Measurements from ENCODE around the gene SAMD4B.
"Not testable (repeated sequence)": the region's sequence is repeated elsewhere in the genome, so short reads cannot be mapped to it uniquely, and the experiment has no call there.

Gene SAMD4B

DNA sequence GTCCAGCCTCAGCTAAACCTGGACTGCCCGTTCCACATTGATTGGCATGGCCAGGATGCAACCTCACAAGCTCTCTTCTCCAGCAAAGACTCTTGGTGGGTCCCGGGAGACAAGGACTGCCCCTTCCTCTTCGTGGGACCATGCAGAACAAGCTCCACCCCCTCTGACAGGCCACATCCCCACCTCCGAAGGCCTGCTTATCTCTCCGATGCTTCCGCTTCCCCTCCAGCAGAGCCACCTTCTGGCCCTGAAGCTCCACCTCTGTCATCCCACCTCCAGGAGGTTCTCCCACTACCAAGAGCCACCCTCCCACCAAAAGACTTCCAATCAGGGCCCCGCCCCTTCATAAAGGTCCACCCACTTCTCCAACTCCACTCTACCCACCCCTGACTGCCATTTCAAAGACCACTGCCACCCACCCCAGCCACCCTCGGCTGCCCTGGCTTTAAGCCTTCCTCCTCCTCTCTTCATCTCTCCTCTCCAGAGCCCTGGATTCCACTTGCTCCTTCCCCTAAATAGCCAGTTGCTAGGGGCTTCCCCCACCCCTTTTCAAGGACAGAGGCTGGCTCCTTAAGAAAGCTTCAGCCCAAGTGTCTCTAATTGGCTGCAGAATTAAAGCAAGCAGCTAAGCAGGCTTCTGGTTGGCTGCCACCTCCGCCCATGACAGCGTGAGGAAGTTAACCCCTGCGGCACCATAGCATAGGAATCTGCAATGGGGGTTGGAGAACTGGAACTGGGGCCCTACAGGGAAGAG lies 31.5 kb upstream of the SAMD4B start:
- no peak for DNase-seq (ENCODE audit: low read depth in 2 of 2, low spot score in 1 of 2)

DNA sequence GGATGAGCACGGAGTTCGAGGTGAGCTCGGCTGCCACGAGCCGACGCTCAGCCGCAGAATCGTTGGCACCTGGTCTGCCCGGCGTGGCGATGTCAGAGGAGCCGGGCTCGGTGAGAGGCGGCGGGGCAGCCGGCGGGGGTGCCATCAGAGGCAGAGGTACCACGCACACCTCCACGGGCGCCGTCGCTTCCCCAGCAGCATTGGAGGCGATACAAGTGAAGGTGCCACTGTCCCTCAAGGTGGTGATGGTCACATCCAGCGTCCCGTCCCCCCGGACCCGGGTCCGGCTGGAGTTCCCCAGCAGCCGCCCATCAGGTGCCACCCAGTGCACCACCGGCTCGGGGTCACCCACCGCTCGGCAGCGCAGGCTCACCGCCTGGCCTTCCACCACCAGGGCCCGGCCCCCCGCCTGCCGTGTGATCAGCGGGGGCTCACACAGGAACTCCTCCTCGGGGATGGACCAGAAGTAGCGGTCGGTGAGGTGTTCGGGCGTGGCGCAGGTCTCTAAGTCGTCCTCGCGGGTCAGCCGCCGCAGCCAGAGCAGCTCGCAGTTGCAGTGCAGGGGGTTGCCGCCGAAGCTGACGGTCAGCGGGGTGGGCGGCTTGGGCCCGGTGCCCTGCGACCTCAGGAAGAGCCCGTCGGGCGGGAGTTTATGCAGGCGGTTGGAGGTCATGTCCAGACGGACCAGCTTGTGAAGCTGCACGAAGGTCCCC lies 28.0 kb upstream of the SAMD4B start:
- DNase-seq (ENCODE audit: low read depth in 2 of 2, low spot score in 1 of 2), result no peak

DNA sequence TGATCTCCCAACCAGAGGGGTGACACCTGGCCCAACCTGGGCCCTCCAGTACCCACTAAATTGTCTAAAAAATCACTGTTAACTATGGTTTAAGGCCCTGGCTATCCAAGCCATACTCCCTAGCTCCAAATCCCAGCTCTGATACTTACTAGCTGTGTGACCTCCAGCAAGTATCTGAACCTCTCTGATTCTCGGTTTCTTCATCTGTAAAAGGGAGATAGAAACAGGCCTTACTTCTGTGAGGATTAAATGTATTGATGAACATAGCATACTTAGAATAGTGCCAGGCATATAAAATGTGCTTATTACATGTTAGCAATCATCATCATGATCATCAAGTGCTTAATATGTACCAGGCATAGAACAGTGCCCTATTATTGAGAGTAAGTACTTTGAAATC lies 26.3 kb upstream of the SAMD4B start:
- DNase-seq (ENCODE audit: low read depth in 2 of 2, low spot score in 1 of 2), result no peak

DNA sequence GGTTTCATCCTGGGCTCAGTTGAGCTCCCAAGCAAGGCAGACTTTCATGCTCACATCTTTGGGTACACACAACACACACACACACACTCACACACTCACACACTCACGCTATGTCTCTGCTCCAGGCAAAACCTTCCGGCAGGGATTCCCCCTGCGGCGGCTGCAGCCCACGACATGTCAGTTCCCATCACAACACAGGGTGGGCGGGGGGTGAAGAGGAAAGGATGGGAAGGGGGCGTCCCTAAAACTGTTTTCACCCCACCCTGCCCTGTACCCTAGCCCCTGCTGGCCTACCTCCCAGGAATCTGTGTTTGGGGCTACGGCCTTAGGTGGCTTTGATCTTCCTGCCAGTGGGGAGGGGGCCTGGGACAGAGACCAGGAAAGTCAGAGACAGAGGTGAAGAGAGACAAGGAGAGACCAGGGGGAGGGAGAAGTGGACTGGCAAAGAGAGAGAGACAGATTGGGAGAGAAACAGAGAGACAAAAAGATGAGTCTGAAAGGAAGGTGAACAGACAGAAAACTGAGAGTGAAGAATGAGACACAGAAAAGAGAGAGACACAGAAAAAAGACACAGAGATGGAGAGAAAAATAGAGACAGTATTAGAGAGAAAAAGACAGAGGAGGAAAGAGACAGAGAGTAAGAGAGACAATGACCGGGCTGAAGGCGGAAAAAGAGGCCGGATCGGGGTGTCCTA lies 25.4 kb upstream of the SAMD4B start:
- no peak for DNase-seq (ENCODE audit: low read depth in 2 of 2, low spot score in 1 of 2)

DNA sequence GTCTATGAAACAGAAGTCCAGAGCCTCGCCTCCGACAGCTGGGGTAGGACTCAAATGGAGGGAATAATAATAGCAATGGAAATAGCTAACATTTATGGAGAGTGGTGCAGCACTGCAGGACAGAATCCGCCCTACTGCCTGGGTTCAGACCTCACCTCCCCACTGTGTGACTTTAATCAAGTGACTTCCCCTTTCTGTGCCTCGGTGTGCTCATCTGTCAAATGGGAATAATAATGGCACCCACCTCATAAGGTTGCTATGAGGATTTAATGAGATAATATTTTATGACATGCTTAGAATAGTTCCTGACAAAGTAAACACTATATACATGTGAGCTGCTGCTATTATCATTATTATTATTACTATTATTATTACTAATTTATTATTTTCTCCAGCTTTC lies 24.7 kb upstream of the SAMD4B start:
- DNase-seq (ENCODE audit: low read depth in 2 of 2, low spot score in 1 of 2), result no peak

DNA sequence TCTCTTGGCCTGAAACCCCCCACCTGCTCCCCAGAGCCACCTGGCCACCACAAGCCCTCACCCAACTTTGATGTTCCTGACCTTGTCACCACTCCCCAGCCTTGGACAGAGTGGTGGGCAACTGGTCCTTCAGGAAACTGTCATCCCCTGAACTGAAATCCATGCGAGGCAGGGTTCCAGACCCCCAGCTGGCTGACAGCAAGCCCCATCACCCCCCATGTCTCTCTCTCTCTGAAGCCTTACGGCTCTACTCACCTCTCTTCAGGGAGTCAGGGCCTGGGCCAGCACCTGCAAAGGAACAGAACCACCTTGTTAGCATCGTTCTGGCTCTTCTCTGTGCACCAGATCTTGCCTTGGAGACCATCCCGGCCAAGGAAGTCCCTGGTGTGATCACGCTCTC lies 24.1 kb upstream of the SAMD4B start:
- DNase-seq (ENCODE audit: low read depth in 2 of 2, low spot score in 1 of 2), result no peak

DNA sequence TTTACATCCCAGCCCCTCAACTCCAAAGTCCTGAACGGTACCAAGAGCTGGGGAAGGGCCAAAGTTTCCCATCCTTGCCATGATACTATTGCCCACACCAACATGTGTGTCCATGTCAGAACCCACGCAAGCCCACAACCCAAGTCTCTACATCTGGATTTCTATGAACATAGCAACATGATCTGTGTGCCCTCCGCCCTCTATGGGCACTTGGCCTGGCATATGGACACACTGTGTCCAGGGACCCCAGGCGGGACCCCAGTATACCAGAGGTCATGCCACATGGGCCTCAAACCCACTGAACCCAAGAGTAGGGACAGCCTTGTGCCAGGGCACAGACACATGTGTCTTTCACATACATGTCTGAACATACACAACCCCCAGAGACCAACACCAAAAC lies 23.5 kb upstream of the SAMD4B start:
- DNase-seq (ENCODE audit: low read depth in 2 of 2, low spot score in 1 of 2), result no peak

DNA sequence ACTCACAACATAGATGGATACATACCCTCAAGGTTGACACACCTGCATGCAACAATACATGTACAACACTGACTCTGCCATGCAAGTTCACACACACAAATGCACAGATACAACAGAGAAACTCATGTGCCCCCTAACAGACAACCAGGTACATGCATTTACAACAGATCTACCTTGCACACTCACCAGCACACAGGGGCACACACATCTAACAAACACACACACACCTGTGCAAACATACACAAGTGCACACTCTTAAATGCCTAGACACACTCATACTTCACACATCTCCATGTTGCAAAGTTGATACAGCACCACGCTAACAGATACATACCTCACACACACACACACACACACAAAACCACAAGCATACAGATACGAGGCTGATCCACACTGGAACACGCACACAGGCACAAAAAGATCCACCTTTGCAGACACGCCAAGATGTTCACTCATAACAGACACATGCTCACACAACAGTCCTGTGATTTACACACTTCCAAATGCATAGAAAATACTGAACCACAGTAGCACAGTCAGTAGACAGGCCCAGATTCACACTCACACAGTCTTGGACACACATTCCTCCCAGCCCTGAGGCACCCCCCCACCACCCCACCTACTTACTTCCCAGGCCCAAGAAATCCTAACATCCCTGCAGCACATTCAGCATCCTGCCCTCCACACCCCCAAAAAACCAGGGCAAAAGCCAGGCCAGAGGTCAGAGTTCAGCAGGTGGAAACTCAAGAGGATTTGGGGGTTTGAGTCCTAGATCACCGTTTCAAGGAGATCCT lies 22.9 kb upstream of the SAMD4B start:
- no peak for DNase-seq (ENCODE audit: low read depth in 2 of 2, low spot score in 1 of 2)

DNA sequence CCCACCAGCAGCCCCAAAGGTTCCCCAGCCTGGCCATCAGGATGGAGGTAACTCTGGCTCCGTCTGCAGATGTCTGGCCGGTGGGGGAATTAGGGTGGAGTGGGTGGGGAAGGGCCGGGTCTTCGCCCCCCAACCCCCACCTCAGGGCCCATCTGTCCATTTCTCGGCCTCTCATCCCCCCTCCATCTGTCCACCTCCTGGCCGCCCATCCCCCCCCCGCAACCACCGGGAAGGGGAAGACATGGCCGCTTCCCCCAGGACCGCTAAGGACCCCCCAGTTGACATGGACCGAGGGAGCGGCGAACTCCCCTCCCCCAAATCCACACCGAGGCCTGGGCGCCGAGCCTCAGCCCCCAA lies 22.4 kb upstream of the SAMD4B start:
- DNase-seq (ENCODE audit: low read depth in 2 of 2, low spot score in 1 of 2), result no peak

DNA sequence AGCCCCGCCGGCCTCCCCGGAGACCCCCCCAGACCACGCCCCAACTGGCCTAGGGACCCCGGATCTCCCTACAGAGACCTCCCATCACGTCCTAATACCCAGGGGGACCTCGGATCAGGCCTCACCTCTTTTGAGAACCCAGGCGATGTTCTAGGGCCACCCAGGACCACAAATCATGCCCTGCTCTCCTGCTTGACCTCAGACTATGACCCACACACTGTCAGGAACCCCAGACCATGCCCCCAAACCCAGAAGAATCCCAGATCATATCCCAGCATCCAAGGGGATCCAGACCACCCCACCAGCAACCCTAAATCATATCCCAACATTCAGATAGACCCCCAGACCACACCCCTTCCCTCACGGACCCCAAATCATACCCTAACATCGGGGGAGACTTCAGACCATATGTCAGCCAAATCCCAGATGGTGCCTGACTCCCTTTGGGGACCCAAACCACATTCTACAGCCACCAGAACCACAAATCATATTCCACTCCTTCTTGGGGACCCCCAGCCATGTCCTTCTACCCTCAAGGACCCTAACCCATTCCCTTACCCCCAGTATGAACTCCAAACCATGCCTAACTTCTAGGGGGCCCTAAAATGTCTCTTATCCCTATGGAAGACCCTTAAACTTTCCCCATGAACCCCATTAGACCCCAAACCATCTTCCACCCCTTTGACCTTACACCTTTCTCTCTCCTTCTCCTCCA lies 20.9 kb upstream of the SAMD4B start:
- DNase-seq (ENCODE audit: low read depth in 2 of 2, low spot score in 1 of 2), result no peak

DNA sequence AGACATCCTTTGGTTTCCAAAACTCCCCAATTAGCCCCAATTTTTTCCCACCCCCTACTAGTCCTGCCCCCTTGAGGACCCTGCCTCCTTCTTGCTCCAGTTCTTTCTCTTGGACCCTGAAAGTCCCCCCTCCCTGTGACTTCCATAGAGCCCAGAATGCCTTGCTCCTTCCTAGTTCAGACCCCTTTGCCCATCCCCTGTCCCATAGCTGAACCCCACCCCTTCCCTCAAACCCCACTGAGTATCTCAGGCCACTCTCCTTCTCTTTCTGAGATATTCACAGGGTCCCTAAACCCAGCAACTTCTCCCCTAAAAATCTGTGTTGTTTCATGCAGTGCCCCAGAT lies 20.4 kb upstream of the SAMD4B start:
- no peak for DNase-seq (ENCODE audit: low read depth in 2 of 2, low spot score in 1 of 2)

DNA sequence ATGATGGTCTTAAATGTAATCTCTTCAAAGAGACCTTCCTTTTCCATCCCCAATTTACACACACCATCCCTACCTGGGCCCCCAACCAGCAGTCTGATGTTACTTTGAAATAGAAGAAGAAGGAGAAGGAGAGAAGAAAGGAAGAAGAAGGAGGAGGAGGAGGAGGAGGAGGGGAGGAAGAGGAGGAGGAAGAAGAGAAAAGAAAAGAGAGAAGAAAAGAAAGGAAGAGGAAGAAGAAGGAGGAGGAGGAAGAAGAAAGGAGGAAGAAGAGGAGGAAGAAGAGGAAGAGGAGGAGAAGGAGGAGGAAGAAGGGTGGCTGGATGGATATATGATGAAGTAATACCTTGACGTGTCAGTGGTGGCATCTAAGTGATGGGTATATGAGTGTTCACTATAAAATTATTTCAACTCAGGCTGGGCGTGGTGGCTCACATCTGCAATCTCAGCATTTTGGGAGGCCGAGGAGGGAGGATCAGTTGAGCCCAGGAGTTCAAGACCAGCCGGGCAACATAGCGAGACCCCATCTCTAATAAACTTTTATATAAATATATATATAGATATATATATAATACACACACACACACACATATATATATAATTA lies 17.9 kb upstream of the SAMD4B start:
- no peak for DNase-seq (ENCODE audit: low read depth in 2 of 2, low spot score in 1 of 2)

DNA sequence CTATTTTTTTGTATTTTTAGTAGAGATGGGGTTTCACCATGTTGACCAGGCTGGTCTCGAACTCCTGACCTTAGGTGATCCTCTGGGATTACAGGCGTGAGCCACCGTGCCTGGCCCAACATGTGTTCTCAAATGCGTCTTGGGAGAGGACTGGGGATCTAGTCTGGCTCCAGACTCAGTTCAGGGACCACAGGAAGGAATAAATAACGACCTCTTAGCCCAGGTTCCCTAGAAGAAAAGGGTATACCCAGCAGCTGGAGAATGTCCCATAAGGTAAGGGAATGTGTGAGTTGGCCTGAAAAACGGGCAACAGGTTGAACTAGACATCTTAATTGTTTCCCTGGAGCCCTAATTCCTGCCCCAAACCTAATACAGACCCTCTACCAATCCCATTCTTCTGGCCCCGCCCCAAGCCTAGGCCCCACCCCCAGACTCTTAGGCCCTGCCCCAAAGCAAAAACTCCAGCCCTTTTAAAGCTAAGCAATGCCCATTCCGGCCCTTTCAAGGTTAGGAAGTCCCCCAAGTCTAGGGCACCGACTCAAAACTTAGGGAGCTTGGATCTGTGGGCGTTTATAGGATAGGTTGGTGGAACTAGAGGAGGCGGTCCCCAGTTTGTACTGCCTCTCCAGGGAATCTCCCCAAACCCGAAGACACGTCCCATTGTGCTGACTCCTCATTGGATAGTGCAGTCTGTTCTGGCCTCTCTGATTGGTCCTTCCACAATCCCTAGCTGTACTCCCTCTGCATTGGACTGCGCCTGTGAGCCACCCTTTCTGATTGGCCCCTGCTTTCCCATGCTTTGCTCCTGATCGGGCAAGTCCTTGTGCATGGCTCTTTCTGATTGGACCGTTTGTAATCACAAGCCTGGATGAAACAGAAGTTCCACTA lies 16.2 kb upstream of the SAMD4B start:
- no peak for DNase-seq (ENCODE audit: low read depth in 2 of 2, low spot score in 1 of 2)

DNA sequence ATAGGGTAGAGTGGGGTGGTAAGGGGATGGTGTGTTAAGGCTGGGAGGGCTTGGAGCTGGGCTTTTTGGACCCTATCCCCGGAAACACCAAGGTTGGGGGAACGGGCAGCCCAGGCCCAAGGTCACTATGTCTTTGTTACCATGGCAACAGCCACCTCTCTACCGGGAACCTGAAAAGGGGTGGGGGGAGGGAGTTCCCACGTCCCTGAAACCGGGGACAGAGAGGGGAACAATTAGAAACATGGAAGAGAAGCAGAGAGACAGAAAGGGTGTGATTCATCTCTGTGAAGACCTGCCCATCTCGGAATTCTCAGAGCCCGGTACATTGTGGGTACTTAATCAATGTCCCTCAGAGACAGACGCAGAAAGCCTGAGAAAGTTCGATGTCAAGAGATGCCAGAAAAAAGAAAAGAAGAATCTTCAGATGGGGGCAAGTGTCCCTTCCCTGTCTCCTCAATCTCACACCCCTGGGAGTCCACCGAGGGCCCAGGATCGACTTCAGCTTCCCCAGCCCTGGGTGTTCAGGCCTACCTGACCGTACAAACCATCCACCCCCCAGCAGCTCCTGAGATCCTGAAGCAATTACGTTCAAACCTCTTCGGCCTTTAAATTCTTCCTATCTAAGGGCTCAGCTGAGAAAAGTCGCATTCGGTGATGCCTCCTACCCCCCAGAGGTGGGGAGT lies 14.7 kb upstream of the SAMD4B start:
- DNase-seq (ENCODE audit: low read depth in 2 of 2, low spot score in 1 of 2), result no peak

DNA sequence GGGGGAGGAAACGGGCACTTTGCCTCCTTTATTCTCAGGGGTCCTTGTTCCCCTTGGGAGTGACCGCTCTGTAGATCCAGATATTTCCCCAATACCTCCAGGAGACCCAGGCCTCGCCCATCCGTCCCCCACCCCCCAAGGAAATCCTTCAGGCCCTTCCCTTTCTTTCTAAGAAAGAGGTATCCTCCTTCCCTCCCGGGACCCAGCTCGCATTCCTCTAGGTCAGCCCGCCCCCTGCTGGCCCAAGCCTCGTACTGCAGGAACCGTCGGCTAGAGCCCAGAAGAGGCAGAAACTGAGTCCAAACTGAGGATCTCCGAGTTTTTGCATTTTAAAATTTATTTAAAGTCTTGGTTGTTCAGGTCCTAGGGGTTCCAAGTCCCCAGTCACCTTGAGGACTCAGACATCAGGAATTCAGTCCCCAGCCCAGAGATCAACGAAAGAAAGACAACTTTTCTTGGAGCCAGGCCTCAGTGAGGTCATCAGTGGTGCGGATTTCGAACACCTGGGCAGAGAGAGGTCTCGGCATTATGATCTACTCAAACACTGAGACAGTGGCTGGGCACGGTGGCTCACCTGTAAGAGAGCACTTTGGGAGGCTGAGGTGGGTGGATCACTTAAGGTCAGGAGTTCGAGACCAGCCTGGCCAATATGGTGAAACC lies 14.0 kb upstream of the SAMD4B start:
- DNase-seq (ENCODE audit: low read depth in 2 of 2, low spot score in 1 of 2), result peak; percentile 66 to 75

DNA sequence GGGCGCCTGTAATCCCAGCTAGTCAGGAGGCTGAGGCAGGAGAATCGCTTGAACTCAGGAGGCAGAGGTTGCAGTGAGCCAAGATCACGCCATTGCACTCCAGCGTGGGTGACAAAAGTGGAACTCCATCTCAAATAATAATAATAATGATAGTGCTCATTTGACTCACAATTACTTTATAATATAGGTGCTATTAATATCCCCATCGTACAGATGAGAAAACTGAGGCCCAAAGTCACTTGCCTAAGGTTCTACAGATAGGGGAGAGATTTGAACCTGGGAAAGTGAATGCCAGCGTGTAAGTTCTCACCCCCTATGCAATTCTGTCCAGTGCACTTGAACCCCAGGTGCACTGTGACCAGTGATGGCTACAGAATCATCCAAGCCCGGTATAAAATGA lies 12.3 kb upstream of the SAMD4B start:
- no peak for DNase-seq (ENCODE audit: low read depth in 2 of 2, low spot score in 1 of 2)

DNA sequence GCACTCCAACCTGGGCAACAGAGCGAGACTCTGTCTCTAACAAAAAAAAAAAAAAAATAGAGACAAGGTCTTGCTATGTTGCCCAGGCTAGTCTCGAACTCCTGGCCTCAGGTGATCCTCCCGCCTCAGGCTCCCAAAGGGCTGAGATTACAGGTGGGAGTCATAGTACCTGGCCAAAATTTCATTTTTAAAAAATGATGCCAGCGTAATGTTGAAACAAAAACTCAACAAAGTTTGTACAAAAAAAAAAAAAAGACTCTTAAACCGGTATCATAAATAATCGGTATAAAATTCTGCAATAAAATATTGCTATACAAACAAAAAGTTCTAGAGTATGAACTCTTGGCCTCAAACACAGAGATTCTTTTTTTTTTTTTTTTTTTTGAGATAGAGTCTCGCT lies 9.9 kb upstream of the SAMD4B start:
- no peak for DNase-seq (ENCODE audit: low read depth in 2 of 2, low spot score in 1 of 2)

DNA sequence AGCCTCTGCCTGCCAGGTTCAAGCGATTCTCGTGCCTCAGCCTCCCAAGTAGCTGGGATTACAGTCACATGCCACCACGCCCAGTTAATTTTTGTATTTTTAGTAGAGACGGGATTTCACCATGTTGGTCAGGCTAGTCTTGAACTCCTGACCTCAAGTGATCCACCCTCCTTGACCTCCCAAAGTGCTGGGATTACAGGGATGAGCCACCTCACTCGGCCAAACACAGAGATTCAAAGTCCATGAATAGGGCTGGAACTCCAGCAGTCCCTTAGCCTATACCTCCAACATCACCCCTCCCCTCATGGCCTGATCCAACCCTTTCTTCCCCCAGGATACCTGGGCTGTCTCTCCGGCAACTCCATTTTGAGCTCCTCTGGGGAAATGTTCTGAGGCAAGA lies 9.5 kb upstream of the SAMD4B start:
- DNase-seq (ENCODE audit: low read depth in 2 of 2, low spot score in 1 of 2), result not testable (repeated sequence)

DNA sequence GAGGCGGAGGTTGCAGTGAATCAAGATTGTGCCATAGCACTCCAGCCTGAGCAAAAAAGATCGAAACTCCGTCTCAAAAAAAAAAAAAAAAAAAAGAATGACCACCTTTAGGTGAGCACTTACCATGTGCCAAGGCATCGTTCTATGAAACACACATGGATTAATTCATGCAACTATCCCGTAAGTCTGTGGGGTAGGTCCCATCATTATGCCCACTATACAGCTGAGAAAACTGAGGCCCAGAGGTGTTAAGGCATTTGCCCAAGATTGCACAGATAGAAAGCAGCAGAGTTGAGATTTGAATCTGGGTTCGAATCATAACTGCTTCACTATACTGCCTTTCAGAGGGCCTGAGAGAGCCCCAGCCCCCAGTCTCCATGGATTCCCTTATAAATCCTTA lies 8.7 kb upstream of the SAMD4B start:
- DNase-seq (ENCODE audit: low read depth in 2 of 2, low spot score in 1 of 2), result no peak
